WTC11 (cell line): ENCODE results near the gene TSPO2. TPM values are rescaled to one million over a fixed set of nuclear protein-coding genes. Genes with fewer than 3 reads are reported as not detected.

Source experiments
- ATAC-seq: fragments of 200-7000 bp; cut with Tn5 transposase; 2 replicates; pipeline ENCODE4 v1.10.0; 2021; ENCODE audit warnings: mild to moderate bottlenecking, moderate library complexity
- CTCF ChIA-PET: fragments of 300-600 bp; sonication (Branson Sonifier 250); formaldehyde crosslinking; loops from one replicate; lab custom pipeline; 2021; ENCODE audit warnings: antibody characterized with exemption; lab: Charles Lee
- POLR2A ChIA-PET: fragments of 350-600 bp; sonication (Branson Sonifier 250); formaldehyde crosslinking; loops from one replicate; lab custom pipeline; 2021; ENCODE audit warnings: antibody characterized with exemption; lab: Charles Lee
- DNase-seq: peaks from one replicate; pipeline ENCODE4 v3.0.0; 2021; ENCODE audit warnings: low spot score
- H3K27ac Mint-ChIP-seq: 2 replicates; pipeline ENCODE4 v1.8.0; 2021; ENCODE audit warnings: mixed read lengths
- H3K27me3 Mint-ChIP-seq: 2 replicates; pipeline ENCODE4 v1.8.0; 2021; ENCODE audit warnings: low read depth, mild to moderate bottlenecking, moderate library complexity, mixed read lengths
- H3K36me3 Mint-ChIP-seq: 2 replicates; pipeline ENCODE4 v1.8.0; 2021; ENCODE audit warnings: mixed read lengths
- H3K4me1 Mint-ChIP-seq: 2 replicates; pipeline ENCODE4 v1.8.0; 2022; ENCODE audit warnings: mixed read lengths
- H3K4me3 Mint-ChIP-seq: 2 replicates; pipeline ENCODE4 v1.8.0; 2021; ENCODE audit warnings: mild to moderate bottlenecking, moderate library complexity, mixed read lengths
- H3K9me3 Mint-ChIP-seq: 2 replicates; pipeline ENCODE4 v1.8.0; 2021; ENCODE audit warnings: mixed read lengths
- E2F5 ChIP-seq: sonication (generic); formaldehyde crosslinking; IDR thresholded peaks from 2 replicates; pipeline ENCODE4 v1.8.1; 2022; ENCODE audit warnings: mild to moderate bottlenecking, moderate library complexity, missing genetic modification reagents
- ESRRA ChIP-seq: sonication (generic); formaldehyde crosslinking; IDR thresholded peaks from 2 replicates; pipeline ENCODE4 v1.8.1; 2022; ENCODE audit warnings: mild to moderate bottlenecking, missing genetic modification reagents, borderline replicate concordance
- HMGA2 ChIP-seq: fragments of 250-450 bp; sonication (Bioruptor Pico); IDR thresholded peaks from 2 replicates; pipeline ENCODE4 v1.4.0; 2021; ENCODE audit warnings: mild to moderate bottlenecking, moderate library complexity
- IRF2 ChIP-seq: sonication (generic); formaldehyde crosslinking; IDR thresholded peaks from 2 replicates; pipeline ENCODE4 v1.8.0; 2022; ENCODE audit warnings: low read depth, missing genetic modification reagents, borderline replicate concordance
- MYBL2 ChIP-seq: sonication (generic); formaldehyde crosslinking; IDR thresholded peaks from 2 replicates; pipeline ENCODE4 v1.8.1; 2023; ENCODE audit warnings: mild to moderate bottlenecking, moderate library complexity, missing genetic modification reagents
- NFE2L1 ChIP-seq: sonication (generic); formaldehyde crosslinking; IDR thresholded peaks from 2 replicates; pipeline ENCODE4 v1.8.1; 2023; ENCODE audit warnings: missing genetic modification reagents
- NFYB ChIP-seq: sonication (generic); formaldehyde crosslinking; conservative IDR thresholded peaks from 2 replicates; pipeline ENCODE4 v1.8.0; 2022; ENCODE audit warnings: low read depth, missing genetic modification reagents
- SOX15 ChIP-seq: fragments of 250-450 bp; sonication (Bioruptor Pico); IDR thresholded peaks from 2 replicates; pipeline ENCODE4 v1.9.0; 2021; ENCODE audit warnings: mild to moderate bottlenecking
- TEAD4 ChIP-seq: sonication (generic); formaldehyde crosslinking; IDR thresholded peaks from 2 replicates; pipeline ENCODE4 v1.8.0; 2022; ENCODE audit warnings: mild to moderate bottlenecking, missing genetic modification reagents
- ZBTB43 ChIP-seq: sonication (generic); formaldehyde crosslinking; IDR thresholded peaks from 2 replicates; pipeline ENCODE4 v1.8.1; 2023; ENCODE audit warnings: mild to moderate bottlenecking, missing genetic modification reagents
- ZNF138 ChIP-seq: sonication (generic); formaldehyde crosslinking; conservative IDR thresholded peaks from 2 replicates; pipeline ENCODE4 v1.8.1; 2022; ENCODE audit warnings: mild to moderate bottlenecking, moderate library complexity, missing genetic modification reagents
- ZNF232 ChIP-seq: sonication (generic); formaldehyde crosslinking; IDR thresholded peaks from 2 replicates; pipeline ENCODE4 v1.8.0; 2022; ENCODE audit warnings: mild to moderate bottlenecking, missing genetic modification reagents
- ZNF416 ChIP-seq: fragments of 250-450 bp; sonication (Bioruptor Pico); IDR thresholded peaks from 2 replicates; pipeline ENCODE4 v1.9.0; 2021; ENCODE audit warnings: mild to moderate bottlenecking, inconsistent platforms
- ZNF423 ChIP-seq: fragments of 250-450 bp; sonication (Bioruptor Pico); IDR thresholded peaks from 2 replicates; pipeline ENCODE4 v2.1.2; 2022; ENCODE audit warnings: mild to moderate bottlenecking, moderate library complexity
- ZNF532 ChIP-seq: fragments of 250-450 bp; sonication (Bioruptor Pico); IDR thresholded peaks from 2 replicates; pipeline ENCODE4 v1.9.0; 2021; ENCODE audit warnings: mild to moderate bottlenecking, borderline replicate concordance
- total RNA-seq: library from RNA; stranded (reverse); gene quantifications from 3 replicates; pipeline ENCODE4 v1.2.3, GENCODE V29; 2021
- TF ChIP-seq, protein P1 (sequence below): sonication (generic); formaldehyde crosslinking; IDR thresholded peaks from 2 replicates; pipeline ENCODE4 v1.8.0; 2022; ENCODE audit warnings: mild to moderate bottlenecking, missing genetic modification reagents
- TF ChIP-seq, protein P2 (sequence below): sonication (generic); formaldehyde crosslinking; IDR thresholded peaks from 2 replicates; pipeline ENCODE4 v1.8.1; 2023; ENCODE audit warnings: mild to moderate bottlenecking, missing genetic modification reagents, moderate library complexity
- TF ChIP-seq, protein P3 (sequence below): fragments of 250-450 bp; sonication (Bioruptor Pico); IDR thresholded peaks from 2 replicates; pipeline ENCODE4 v2.1.2; 2022; ENCODE audit warnings: mild to moderate bottlenecking, moderate library complexity
- TF ChIP-seq, protein P4 (sequence below): sonication (generic); formaldehyde crosslinking; IDR thresholded peaks from 2 replicates; pipeline ENCODE4 v1.8.1; 2023; ENCODE audit warnings: mild to moderate bottlenecking, moderate library complexity, missing genetic modification reagents
- TF ChIP-seq, protein P5 (sequence below): fragments of 200-600 bp; IDR thresholded peaks from 2 replicates; pipeline ENCODE4 v1.8.0; 2022; ENCODE audit warnings: antibody characterized with exemption

Gene TSPO2
- total RNA-seq, 1 experiment from 2014 or later = not detected

GRCh38 chr6:41093729-41094128 is 51.5 kb downstream of the TSPO2 start:
- H3K27ac Mint-ChIP-seq = no peak overlapping the region
- H3K9me3 Mint-ChIP-seq = no peaks in the 10 kb centered on the region
- TF ChIP-seq ZBTB43 (CRISPR knock-in tag) = no peak
- TF ChIP-seq, protein P1, sequence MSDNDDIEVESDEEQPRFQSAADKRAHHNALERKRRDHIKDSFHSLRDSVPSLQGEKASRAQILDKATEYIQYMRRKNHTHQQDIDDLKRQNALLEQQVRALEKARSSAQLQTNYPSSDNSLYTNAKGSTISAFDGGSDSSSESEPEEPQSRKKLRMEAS (CRISPR knock-in tag) = no peak
- no peak for TF ChIP-seq SOX15
- TF ChIP-seq ZNF532 (CRISPR knock-in tag) = no peak
- TF ChIP-seq, protein P2, sequence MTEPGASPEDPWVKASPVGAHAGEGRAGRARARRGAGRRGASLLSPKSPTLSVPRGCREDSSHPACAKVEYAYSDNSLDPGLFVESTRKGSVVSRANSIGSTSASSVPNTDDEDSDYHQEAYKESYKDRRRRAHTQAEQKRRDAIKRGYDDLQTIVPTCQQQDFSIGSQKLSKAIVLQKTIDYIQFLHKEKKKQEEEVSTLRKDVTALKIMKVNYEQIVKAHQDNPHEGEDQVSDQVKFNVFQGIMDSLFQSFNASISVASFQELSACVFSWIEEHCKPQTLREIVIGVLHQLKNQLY (CRISPR knock-in tag) = no peak
- no peak for TF ChIP-seq ZNF423 (CRISPR knock-in tag)
- TF ChIP-seq NFE2L1 = no peak
- no peak for TF ChIP-seq MYBL2 (CRISPR knock-in tag)
- TF ChIP-seq ZNF416 (CRISPR knock-in tag) = no peak
- no peak for TF ChIP-seq ESRRA (CRISPR knock-in tag)
- no peak for TF ChIP-seq NFYB (CRISPR knock-in tag)
- no peak for TF ChIP-seq ZNF138 (CRISPR knock-in tag)
- TF ChIP-seq, protein P3, sequence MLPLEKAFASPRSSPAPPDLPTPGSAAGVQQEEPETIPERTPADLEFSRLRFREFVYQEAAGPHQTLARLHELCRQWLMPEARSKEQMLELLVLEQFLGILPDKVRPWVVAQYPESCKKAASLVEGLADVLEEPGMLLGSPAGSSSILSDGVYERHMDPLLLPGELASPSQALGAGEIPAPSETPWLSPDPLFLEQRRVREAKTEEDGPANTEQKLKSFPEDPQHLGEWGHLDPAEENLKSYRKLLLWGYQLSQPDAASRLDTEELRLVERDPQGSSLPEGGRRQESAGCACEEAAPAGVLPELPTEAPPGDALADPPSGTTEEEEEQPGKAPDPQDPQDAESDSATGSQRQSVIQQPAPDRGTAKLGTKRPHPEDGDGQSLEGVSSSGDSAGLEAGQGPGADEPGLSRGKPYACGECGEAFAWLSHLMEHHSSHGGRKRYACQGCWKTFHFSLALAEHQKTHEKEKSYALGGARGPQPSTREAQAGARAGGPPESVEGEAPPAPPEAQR (CRISPR knock-in tag) = no peak
- no peak for TF ChIP-seq HMGA2 (CRISPR knock-in tag)
- no peak for TF ChIP-seq ZNF232
- TF ChIP-seq TEAD4 = no peak
- TF ChIP-seq, protein P4, sequence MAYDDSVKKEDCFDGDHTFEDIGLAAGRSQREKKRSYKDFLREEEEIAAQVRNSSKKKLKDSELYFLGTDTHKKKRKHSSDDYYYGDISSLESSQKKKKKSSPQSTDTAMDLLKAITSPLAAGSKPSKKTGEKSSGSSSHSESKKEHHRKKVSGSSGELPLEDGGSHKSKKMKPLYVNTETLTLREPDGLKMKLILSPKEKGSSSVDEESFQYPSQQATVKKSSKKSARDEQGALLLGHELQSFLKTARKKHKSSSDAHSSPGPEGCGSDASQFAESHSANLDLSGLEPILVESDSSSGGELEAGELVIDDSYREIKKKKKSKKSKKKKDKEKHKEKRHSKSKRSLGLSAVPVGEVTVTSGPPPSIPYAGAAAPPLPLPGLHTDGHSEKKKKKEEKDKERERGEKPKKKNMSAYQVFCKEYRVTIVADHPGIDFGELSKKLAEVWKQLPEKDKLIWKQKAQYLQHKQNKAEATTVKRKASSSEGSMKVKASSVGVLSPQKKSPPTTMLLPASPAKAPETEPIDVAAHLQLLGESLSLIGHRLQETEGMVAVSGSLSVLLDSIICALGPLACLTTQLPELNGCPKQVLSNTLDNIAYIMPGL (CRISPR knock-in tag) = no peak
- TF ChIP-seq, protein P5, sequence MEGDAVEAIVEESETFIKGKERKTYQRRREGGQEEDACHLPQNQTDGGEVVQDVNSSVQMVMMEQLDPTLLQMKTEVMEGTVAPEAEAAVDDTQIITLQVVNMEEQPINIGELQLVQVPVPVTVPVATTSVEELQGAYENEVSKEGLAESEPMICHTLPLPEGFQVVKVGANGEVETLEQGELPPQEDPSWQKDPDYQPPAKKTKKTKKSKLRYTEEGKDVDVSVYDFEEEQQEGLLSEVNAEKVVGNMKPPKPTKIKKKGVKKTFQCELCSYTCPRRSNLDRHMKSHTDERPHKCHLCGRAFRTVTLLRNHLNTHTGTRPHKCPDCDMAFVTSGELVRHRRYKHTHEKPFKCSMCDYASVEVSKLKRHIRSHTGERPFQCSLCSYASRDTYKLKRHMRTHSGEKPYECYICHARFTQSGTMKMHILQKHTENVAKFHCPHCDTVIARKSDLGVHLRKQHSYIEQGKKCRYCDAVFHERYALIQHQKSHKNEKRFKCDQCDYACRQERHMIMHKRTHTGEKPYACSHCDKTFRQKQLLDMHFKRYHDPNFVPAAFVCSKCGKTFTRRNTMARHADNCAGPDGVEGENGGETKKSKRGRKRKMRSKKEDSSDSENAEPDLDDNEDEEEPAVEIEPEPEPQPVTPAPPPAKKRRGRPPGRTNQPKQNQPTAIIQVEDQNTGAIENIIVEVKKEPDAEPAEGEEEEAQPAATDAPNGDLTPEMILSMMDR = no peak
- TF ChIP-seq IRF2 (CRISPR knock-in tag) = no peak
- TF ChIP-seq E2F5 (CRISPR knock-in tag) = no peak
- DNase-seq = no peak
- ChIA-PET CTCF (interaction anchor here (1.0 kb wide), 1 partner anchor 88 kb away, joined by 3 read pairs; no protein-coding TSS in a partner anchor), POLR2A (no interaction called here)
- no peaks in the 10 kb centered on the region for H3K27me3 Mint-ChIP-seq
- peaks cover 91% of the 10 kb centered on the region for H3K36me3 Mint-ChIP-seq
- H3K4me3 Mint-ChIP-seq = no peak overlapping the region
- no peak for ATAC-seq
- H3K4me1 Mint-ChIP-seq = no peaks in the 10 kb centered on the region
